Spleen (tissue), 11 donors: ENCODE measurements around the gene DICER1. TPM values are rescaled to one million over a fixed set of nuclear protein-coding genes. Genes with fewer than 3 reads are reported as not detected.

Source experiments
- DNase-seq: peaks from one replicate; pipeline ENCODE4 v3.0.0-alpha.2; 2020
- H3K27ac ChIP-seq, 8 donors: fragments of 200-600 bp; sonication (generic) in 7 of 8; 1 replicate in 4 of 8; 2 replicates in 4 of 8; pipeline versions ENCODE4 v1.5.0 to v1.8.0; 2016 to 2021; ENCODE audit warnings: inconsistent platforms in 4 of 8, mild to moderate bottlenecking in 4 of 8, moderate library complexity in 1 of 8
- H3K27me3 ChIP-seq, 7 donors: fragments of 200-600 bp; sonication (generic) in 6 of 7; replicated peaks in 1 of 7; 1 replicate in 4 of 7; 2 replicates in 3 of 7; pipeline versions ENCODE4 v1.5.0 to v1.8.0; 2016 to 2021; ENCODE audit warnings: inconsistent platforms in 3 of 7, mild to moderate bottlenecking in 1 of 7
- H3K36me3 ChIP-seq, 6 donors: fragments of 200-600 bp; sonication (generic) in 5 of 6; 1 replicate in 4 of 6; 2 replicates in 2 of 6; pipeline versions ENCODE4 v1.5.0 to v1.8.0; 2016 to 2021; ENCODE audit warnings: inconsistent platforms in 2 of 6
- H3K4me1 ChIP-seq, 6 donors: fragments of 200-600 bp; sonication (generic) in 5 of 6; 1 replicate in 3 of 6; 2 replicates in 3 of 6; pipeline versions ENCODE4 v1.5.0 to v1.8.0; 2016 to 2021; ENCODE audit warnings: inconsistent platforms in 3 of 6
- H3K4me3 ChIP-seq, 8 donors: fragments of 200-600 bp; sonication (generic) in 7 of 8; 1 replicate in 4 of 8; 2 replicates in 4 of 8; pipeline versions ENCODE4 v1.5.0 to v1.8.0; 2016 to 2021; ENCODE audit warnings: inconsistent platforms in 4 of 8, mild to moderate bottlenecking in 4 of 8, moderate library complexity in 2 of 8
- H3K9me3 ChIP-seq, 8 donors: fragments of 200-600 bp; sonication (generic) in 7 of 8; 1 replicate in 4 of 8; 2 replicates in 4 of 8; pipeline versions ENCODE4 v1.5.0 to v1.8.0; 2016 to 2021; ENCODE audit warnings: inconsistent platforms in 4 of 8
- POLR2A ChIP-seq, 3 donors: fragments of 450-650 bp; IDR thresholded peaks; one replicate each; pipeline ENCODE4 v1.5.1; 2017; ENCODE audit warnings: antibody characterized with exemption in 3 of 3, mild to moderate bottlenecking in 1 of 3
- POLR2AphosphoS5 ChIP-seq, 3 donors: sonication (generic); formaldehyde crosslinking; IDR thresholded peaks; one replicate each; pipeline ENCODE4 v1.5.1; 2017; ENCODE audit warnings: antibody characterized with exemption in 3 of 3
- WGBS, 5 donors: extraction: QIAGEN DNeasy Blood & Tissue Kit in 3 of 5; methylation state at CpG; one replicate each; pipeline versions ENCODE4 v1.1.5 to v1.1.7; 2013 to 2018; 5-methylcytosine and 5-hydroxymethylcytosine counted together
- intact Hi-C: fragments of 100-400 bp; cut with DNase I; formaldehyde crosslinking; loops from one replicate; pipeline ENCODE4 v1.15.0; 2023; ENCODE audit warnings: low total_unique reads
- polyA plus RNA-seq, 3 donors: library from polyadenylated mRNA; stranded (reverse); fragments of 200-250 nt; gene quantifications; one replicate each; pipeline ENCODE4 v1.2.1, GENCODE V29; 2013
- total RNA-seq, 7 donors: library from RNA; depleted of rRNA in 3 of 7; stranded (reverse); fragments of >200 nt in 3 of 7; fragmentation: NEBNext Ultra II Directional in 4 of 7; extraction: Animal tissue kit (Norgen Biotek cat#: 25700) in 4 of 7; gene quantifications; one replicate each; pipeline versions ENCODE4 v1.1.0 to v1.2.1, GENCODE V29; 2016 to 2021
- TF ChIP-seq, protein P1 (sequence below), 11 experiments: fragments of 200-600 bp in 7 of 11; fragments of 450-650 bp in 4 of 11; sonication (generic) in 4 of 11; IDR thresholded peaks in 8 of 11; conservative IDR thresholded peaks in 3 of 11; 1 replicate in 7 of 11; 2 replicates in 4 of 11; pipeline versions ENCODE4 v1.4.0 to v1.8.0; 2016 to 2021; ENCODE audit warnings: antibody characterized with exemption in 11 of 11, inconsistent platforms in 4 of 11, mild to moderate bottlenecking in 1 of 11
- donor health status: healthy with polysubstance abuse.
- donor health status: DM: no; HTN: no; CAD: no; lungs with moderate emphysema.
- donor health status: DM: no; HTN: no; CAD: no.
- donor health status: Bipolar disorder and iron deficiency.
- donor health status: healthy.
- donor health status: DM: no; HTN: no; CAD: no.
- donor health status: DM: yes; HTN: yes; CAD: no.

DICER1 gene
- total and polyA plus RNA-seq, 10 donors: 7.1 to 124 (median 73.5) TPM

DNA sequence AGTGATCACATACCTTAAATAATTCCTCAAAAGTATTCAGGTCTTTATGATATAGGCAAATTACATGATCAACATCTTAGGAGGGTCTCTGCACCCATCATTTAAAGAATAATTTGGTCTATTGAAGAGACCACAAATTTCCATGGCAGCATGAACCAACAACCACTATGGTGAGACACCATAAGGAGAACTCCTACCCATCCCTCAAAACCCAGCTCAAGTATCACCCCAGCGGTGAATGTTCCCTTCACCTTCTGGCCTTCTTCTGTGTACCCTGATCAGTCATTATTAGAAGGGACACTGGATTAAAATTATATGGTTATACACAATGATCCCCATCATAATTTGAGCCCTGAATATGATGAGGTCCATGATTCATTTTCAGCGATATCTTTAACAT is 81.5 kb downstream of the DICER1 start:
- intact Hi-C loops: no loop called here
- no peak overlapping the region for H3K4me3 ChIP-seq
- H3K4me1 ChIP-seq: no peaks in the 10 kb centered on the region
- no peaks in the 10 kb centered on the region for H3K36me3 ChIP-seq
- no peak for DNase-seq
- TF ChIP-seq POLR2AphosphoS5 (IDR thresholded peaks at IDR 0.05) (no peak), POLR2A (IDR thresholded peaks at IDR 0.05) (no peak)
- TF ChIP-seq, protein P1, sequence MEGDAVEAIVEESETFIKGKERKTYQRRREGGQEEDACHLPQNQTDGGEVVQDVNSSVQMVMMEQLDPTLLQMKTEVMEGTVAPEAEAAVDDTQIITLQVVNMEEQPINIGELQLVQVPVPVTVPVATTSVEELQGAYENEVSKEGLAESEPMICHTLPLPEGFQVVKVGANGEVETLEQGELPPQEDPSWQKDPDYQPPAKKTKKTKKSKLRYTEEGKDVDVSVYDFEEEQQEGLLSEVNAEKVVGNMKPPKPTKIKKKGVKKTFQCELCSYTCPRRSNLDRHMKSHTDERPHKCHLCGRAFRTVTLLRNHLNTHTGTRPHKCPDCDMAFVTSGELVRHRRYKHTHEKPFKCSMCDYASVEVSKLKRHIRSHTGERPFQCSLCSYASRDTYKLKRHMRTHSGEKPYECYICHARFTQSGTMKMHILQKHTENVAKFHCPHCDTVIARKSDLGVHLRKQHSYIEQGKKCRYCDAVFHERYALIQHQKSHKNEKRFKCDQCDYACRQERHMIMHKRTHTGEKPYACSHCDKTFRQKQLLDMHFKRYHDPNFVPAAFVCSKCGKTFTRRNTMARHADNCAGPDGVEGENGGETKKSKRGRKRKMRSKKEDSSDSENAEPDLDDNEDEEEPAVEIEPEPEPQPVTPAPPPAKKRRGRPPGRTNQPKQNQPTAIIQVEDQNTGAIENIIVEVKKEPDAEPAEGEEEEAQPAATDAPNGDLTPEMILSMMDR (IDR thresholded peaks at IDR 0.05 in 8 of 11, conservative IDR thresholded peaks at IDR 0.05 in 3 of 11): no peak
- peaks cover 0 to 10% (median 0%) of the 10 kb centered on the region in 7 donors for H3K27me3 ChIP-seq
- peaks cover 0 to 11% (median 0%) of the 10 kb centered on the region in 8 donors for H3K9me3 ChIP-seq
- 96 to 99% (median 98%) methylated on average over 2 of the region's 2 CpGs for WGBS, 5 donors
- H3K27ac ChIP-seq: no peak overlapping the region

DNA sequence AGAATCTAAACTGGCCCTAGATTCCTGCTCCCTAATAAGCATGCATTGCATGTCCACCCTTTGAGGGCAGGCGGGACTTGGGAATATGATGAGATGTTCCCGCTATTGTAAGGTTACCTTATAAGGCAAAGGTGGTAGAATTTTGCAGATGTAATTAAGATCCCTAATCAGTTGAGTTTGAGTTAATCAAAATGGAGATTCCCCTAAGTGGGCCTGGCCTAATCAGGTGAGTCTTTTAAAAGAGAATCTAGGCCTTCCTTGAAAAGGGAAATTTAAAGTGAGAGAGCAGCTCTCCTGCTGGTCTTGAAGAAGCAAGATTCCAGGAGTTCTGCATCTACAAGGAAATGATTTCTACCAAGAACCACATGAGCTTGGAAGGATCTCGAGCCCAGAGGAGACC is 83.4 kb downstream of the DICER1 start:
- TF ChIP-seq, protein P1 (IDR thresholded peaks at IDR 0.05 in 8 of 11, conservative IDR thresholded peaks at IDR 0.05 in 3 of 11): no peak
- TF ChIP-seq POLR2AphosphoS5 (IDR thresholded peaks at IDR 0.05) (no peak), POLR2A (IDR thresholded peaks at IDR 0.05) (no peak)
- Histone ChIP-seq H3K27ac (no peak overlapping the region), H3K4me3 (no peak overlapping the region), H3K36me3 (no peaks in the 10 kb centered on the region), H3K4me1 (no peaks in the 10 kb centered on the region), H3K9me3 (peaks cover 0 to 11% (median 0%) of the 10 kb centered on the region in 8 donors), H3K27me3 (peaks cover 0 to 25% (median 0%) of the 10 kb centered on the region in 7 donors)
- intact Hi-C loops: no loop called here
- WGBS, 5 donors: 93 to 97% (median 94%) methylated on average over 3 of the region's 3 CpGs
- DNase-seq: no peak

DNA sequence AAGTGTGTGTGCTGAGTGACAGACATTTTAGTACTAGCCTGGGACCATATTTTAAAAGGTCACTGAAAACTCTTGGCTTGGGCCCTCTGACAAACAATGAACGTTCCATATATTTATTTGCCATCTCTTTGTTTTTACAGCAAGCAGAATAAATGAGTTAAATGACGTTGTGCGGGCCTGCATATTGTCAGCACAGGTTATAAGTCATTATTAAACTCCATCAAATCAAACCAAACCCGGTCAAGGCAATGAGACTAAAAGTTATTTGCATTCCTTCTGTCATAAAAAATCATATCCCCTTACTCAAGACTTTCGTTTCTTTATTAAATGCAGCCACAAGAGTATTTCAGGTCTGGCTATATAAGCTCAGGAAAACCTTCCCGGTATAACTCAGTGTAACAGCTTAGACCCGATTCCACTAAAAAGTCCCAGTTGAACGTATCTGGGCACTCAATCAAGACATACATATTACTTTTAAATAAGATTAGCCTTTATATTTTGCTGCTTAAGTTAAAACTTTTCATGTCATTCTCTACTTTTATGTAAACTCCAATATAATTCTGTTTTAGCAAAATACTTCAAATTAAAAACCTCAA is 84.9 kb downstream of the DICER1 start:
- H3K27ac ChIP-seq: no peak overlapping the region
- H3K4me1 ChIP-seq: no peaks in the 10 kb centered on the region
- TF ChIP-seq POLR2A (IDR thresholded peaks at IDR 0.05): no peak
- no peak for TF ChIP-seq POLR2AphosphoS5 (IDR thresholded peaks at IDR 0.05)
- TF ChIP-seq, protein P1 (IDR thresholded peaks at IDR 0.05 in 8 of 11, conservative IDR thresholded peaks at IDR 0.05 in 3 of 11): no peak
- DNase-seq: no peak
- H3K4me3 ChIP-seq: no peak overlapping the region
- H3K9me3 ChIP-seq: peaks cover 0 to 3% (median 0%) of the 10 kb centered on the region in 8 donors
- no peaks in the 10 kb centered on the region for H3K36me3 ChIP-seq
- intact Hi-C loops: no loop called here
- WGBS, 5 donors: 72 to 82% (median 78%) methylated on average over 8 of the region's 8 CpGs
- peaks cover 0 to 34% (median 0%) of the 10 kb centered on the region in 7 donors for H3K27me3 ChIP-seq

DNA sequence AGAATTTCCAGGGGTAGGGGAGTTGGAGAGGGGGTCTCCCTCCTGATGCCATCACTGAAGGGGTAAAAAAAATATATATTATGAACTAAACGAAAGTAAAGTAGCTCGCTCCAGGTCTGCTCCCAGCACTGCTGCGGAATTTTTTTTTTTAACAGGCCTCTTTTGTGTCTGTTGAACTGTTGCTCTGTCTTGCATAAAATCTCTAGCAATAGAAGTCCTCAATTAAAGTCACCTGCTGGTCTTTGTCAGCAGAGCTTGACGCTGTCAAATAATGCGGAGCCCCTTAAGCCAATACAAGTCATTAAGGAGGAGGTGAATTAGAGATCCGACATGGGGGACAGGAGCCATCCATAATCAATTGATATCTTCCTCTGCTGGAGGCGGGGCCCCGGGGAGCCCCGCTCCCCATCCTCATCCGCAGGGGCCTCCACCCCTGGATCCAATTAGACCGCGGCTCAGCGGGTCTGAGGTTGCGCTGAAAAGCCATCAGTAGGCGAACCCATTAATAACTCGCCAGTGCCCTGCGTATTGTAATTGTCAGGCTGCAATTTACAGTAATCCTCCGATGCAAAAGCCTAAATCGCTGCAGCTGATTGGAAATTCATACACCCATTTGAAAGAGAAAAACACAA is 85.6 kb downstream of the DICER1 start:
- Histone ChIP-seq H3K4me3 (no peak overlapping the region), H3K27me3 (peaks cover 0 to 39% (median 0%) of the 10 kb centered on the region in 7 donors), H3K9me3 (no peaks in the 10 kb centered on the region), H3K36me3 (no peaks in the 10 kb centered on the region), H3K4me1 (no peaks in the 10 kb centered on the region), H3K27ac (no peak overlapping the region)
- no peak for DNase-seq
- intact Hi-C loops: no loop called here
- WGBS, 5 donors: 75 to 84% (median 77%) methylated on average over 19 of the region's 19 CpGs
- no peak for TF ChIP-seq POLR2AphosphoS5 (IDR thresholded peaks at IDR 0.05)
- TF ChIP-seq, protein P1 (IDR thresholded peaks at IDR 0.05 in 8 of 11, conservative IDR thresholded peaks at IDR 0.05 in 3 of 11): no peak
- TF ChIP-seq POLR2A (IDR thresholded peaks at IDR 0.05): no peak
